HG03575 (cell line): ENCODE measurements around the gene NAA60.

ENCODE experiments used
- ATAC-seq: cut with Tn5 transposase; IDR thresholded peaks from one replicate; pipeline ENCODE4 v1.9.1; 2021; ENCODE audit not compliant: unreplicated experiment, insufficient number of reproducible peaks, low FRiP score; ENCODE audit errors: extremely low read depth

The NAA60 gene

GRCh38 chr16:3479654-3480216 lies 36.3 kb downstream of the NAA60 start:
- ATAC-seq = no peak

GRCh38 chr16:3480901-3481695 lies 37.6 kb downstream of the NAA60 start:
- no peak for ATAC-seq

DNA sequence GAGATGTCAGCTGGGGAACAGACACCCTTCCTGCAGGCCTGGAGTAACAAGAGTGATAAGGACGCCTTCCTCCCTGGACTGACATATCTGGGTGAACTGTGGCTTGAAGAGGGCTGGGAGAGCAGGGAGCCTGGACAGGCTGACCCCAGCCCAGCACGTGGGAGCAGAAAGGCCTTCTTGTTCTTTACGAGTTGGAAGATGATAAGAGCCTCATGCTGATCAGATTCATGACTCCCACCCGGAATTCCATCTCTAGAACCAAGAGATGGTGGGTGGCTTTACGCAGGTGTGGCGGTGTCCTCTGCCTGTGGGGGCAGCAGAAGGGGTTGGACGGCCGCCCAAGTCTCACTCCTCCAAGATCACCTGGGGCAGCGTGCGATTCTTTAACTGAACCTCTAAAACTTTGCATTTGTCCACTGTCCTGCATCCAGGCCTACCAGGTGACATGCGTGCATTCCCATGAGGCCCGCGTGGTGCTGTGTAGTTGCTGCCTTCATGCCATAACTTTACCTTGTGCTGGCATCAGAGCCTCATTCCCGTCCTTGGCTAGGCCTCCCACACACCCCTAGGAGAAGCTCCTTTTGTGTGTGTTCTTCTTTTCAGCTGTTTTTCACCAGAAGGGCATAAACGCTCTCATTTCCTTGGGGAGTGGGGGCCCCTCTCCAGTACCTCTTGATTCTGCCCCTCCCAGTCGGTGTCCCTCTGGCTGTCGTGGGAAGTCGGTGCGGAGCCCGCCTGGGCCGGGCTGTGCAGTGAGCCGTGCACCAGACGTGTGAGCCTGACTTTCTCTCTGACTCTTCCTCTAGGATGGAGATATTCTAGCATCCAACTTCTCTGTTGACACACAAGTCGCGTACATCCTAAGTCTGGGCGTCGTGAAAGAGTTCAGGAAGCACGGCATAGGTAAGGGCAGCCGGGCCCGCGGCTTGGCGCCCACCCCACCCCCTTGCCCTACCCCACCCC lies 38.5 kb downstream of the NAA60 start:
- ATAC-seq = no peak

DNA sequence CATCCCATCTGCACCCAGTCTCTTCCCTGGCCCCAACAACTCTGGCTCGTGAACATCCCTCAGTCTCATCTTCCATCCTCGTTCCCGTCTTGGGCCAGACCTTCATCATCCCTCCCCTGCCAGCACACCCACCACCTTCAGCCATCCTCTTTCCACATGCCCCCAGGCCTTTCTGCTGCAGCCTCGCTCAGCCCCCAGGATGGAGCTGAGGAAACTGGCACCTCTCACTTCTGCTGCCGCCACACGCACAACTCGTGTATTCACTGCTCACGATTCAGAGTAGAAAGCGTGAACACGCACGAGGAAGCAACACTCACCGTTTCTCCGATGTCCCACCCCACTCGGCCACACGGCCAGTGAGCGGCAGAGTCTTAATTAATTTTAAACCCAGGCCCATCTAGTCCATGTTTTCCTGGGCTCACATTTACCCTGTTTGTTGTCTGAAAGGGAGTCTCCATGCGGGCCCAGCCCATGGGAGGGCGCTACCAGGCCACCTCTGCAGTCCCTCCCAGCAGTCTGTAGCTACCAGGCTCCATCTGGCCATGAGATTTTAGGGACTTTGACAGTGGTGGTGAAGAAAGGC lies 39.3 kb downstream of the NAA60 start:
- no peak for ATAC-seq

- no peak for ATAC-seq
Observed at GRCh38 chr16:3484318-3485096, 41.0 kb downstream of the NAA60 start.

GRCh38 chr16:3485097-3485745 lies 41.7 kb downstream of the NAA60 start:
- ATAC-seq = no peak

DNA sequence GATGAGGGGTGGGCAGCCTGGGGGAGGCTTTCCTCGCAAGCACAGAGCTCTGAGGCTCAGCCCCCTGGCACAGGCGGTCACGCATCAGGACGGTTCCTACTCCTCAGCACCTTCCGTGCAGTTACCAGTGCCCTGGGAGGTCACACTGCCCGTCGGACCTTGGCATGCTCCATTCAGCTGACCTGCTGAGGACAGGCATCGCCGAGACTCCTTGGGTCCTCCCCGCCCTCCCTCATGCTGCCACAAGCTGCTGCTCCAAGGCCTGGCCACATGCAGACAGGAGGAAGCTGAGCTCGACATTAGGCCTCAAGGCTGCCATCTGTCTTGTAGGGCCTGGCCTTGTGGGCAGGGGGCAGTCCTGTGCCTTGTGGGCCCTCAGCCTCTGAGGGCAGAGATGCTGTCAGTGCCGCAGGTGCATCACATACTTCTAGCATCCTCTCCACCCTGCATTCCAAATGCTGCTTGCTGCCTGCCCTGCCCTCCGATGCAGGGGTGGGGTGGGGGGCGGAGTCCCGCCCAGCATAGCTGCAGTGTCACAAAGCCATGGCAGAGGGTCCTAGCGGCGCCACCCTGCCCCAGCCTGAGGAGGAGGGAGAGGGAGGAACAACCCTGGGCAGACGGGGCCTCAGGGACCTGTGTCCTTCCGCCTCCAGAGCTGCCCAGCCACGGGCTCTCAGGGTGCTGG lies 42.5 kb downstream of the NAA60 start:
- ATAC-seq = no peak

- no peak for ATAC-seq
Observed at GRCh38 chr16:3486506-3487215, 43.2 kb downstream of the NAA60 start.

- no peak for ATAC-seq
Observed at GRCh38 chr16:3487521-3488410, 44.3 kb downstream of the NAA60 start.

DNA sequence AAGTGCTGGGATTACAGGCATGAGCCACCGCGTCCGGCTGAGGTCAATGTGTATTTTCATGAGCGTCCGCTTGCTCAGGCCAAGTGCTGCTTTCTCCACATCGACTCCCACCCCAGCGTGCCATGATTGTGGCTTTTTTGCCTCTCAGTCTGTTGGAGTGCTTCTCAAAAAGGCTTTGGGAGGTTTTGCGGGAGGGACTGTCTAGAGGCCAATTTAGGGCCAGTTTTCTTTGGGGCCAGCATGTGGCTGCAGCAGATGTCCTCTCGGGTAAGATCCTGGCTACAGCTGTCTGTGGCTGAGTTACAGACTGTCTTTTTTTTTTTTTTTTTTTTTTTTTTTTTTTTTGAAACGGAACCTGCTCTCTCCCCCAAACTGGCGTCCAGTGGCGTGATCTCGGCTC lies 45.3 kb downstream of the NAA60 start:
- ATAC-seq = no peak

DNA sequence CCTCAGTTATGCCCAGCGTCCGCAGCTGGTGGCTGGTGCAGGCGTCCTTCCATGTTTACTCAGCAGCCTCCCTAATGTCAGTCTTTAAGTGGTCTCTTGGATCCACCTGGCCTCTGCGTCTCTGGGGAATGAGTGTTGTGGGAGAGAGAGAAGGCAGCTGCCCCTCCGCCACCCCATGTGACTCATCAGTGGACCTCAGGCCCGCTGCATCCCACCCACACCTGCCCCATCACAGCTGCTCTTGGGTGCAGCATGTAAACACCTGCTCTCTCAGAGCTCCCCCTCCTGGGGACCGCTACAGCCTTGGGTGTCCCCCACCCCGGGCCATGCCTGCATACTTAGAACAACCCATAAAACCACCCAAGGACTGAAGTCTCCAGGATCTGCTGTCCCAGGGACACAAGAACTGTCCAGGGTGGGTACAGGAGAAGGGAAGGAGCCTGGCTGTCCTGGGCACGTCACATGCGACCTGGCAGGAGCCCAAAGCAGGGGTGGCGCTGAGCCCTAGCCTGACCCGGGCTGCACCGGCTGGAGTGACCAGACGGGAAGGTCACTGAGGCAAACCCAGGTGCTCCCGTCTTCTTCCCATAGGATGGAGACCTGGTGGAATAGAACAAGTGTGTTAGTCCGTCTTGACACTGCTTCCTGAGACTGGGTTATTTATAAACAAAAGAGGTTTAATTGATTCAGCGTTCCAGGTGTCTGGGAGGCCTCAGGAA lies 47.6 kb downstream of the NAA60 start:
- ATAC-seq = no peak

GRCh38 chr16:3492356-3492755 lies 48.9 kb downstream of the NAA60 start:
- no peak for ATAC-seq

GRCh38 chr16:3494386-3494973 lies 51.0 kb downstream of the NAA60 start:
- no peak for ATAC-seq

GRCh38 chr16:3495176-3495575 lies 51.7 kb downstream of the NAA60 start, which contains the start of gene C16orf90:
C16orf90 (minus strand) TSS chr16:3495489; CDS start chr16:3495421, 68 bp downstream.
- no peak for ATAC-seq

- no peak for ATAC-seq
Observed at GRCh38 chr16:3496386-3496785, 52.9 kb downstream of the NAA60 start.
